GM19463 (cell line): ENCODE results near the gene CD4.

Experiments used
- ATAC-seq: cut with Tn5 transposase; IDR thresholded peaks from one replicate; pipeline ENCODE4 v1.9.1; 2021; ENCODE audit warnings: mild to moderate bottlenecking, moderate library complexity; ENCODE audit not compliant: unreplicated experiment

The CD4 gene

GRCh38 chr12:6827437-6827911 is 38.1 kb downstream of the CD4 start:
- no peak for ATAC-seq

- ATAC-seq: no peak
Measured at GRCh38 chr12:6827982-6828780, 38.9 kb downstream of the CD4 start, which contains the start of gene P3H3. P3H3 (plus strand) TSS chr12:6828407; CDS start chr12:6828441, 34 bp downstream.

- no peak for ATAC-seq
Measured at GRCh38 chr12:6828781-6829535, 39.6 kb downstream of the CD4 start.

- ATAC-seq: no peak
Measured at GRCh38 chr12:6829536-6830220, 40.4 kb downstream of the CD4 start.

GRCh38 chr12:6830286-6830890 is 41.1 kb downstream of the CD4 start:
- ATAC-seq: no peak

- no peak for ATAC-seq
Measured at GRCh38 chr12:6830999-6831398, 41.7 kb downstream of the CD4 start.

GRCh38 chr12:6831450-6831995 is 42.2 kb downstream of the CD4 start:
- ATAC-seq: no peak

- ATAC-seq: no peak
Measured at GRCh38 chr12:6832125-6832524, 42.8 kb downstream of the CD4 start.

GRCh38 chr12:6833189-6833890 is 44.0 kb downstream of the CD4 start:
- no peak for ATAC-seq

GRCh38 chr12:6834254-6834653 is 44.9 kb downstream of the CD4 start:
- no peak for ATAC-seq

- no peak for ATAC-seq
Measured at GRCh38 chr12:6834873-6835272, 45.5 kb downstream of the CD4 start.

GRCh38 chr12:6836851-6837250 is 47.5 kb downstream of the CD4 start:
- no peak for ATAC-seq

GRCh38 chr12:6837370-6838060 is 48.2 kb downstream of the CD4 start:
- no peak for ATAC-seq

- ATAC-seq: no peak
Measured at GRCh38 chr12:6838854-6839253, 49.5 kb downstream of the CD4 start.

- ATAC-seq: peak; percentile 92
Measured at GRCh38 chr12:6839482-6840201, 50.3 kb downstream of the CD4 start.

GRCh38 chr12:6840330-6840729 is 51.0 kb downstream of the CD4 start:
- no peak for ATAC-seq

- ATAC-seq: no peak
Measured at GRCh38 chr12:6840761-6841515, 51.6 kb downstream of the CD4 start, which contains the start of gene GNB3. GNB3 (plus strand) TSS chr12:6840925; CDS start chr12:6841288, 363 bp downstream.

- no peak for ATAC-seq
Measured at GRCh38 chr12:6842075-6842474, 52.7 kb downstream of the CD4 start.
